H1 (cell line): ENCODE measurements around the gene RRAGB. TPM values are rescaled to one million over a fixed set of nuclear protein-coding genes. Genes with fewer than 3 reads are reported as not detected.

ENCODE experiments used
- CTCF ChIA-PET: fragments of 300-600 bp; sonication (Branson Sonifier 250); formaldehyde crosslinking; loops from one replicate; lab custom pipeline; 2021; ENCODE audit not compliant: partially characterized antibody; lab: Charles Lee
- POLR2A ChIA-PET: fragments of 300-600 bp; sonication (Branson Sonifier 250); formaldehyde crosslinking; loops from one replicate; lab custom pipeline; 2021; ENCODE audit warnings: inconsistent platforms; ENCODE audit not compliant: partially characterized antibody; lab: Charles Lee
- DNase-seq, 2 experiments: peaks; one replicate each; pipeline versions ENCODE4 v3.0.0 to v3.0.0-alpha.2; 2010 to 2022; ENCODE audit warnings: low spot score in 2 of 2, low read depth in 1 of 2, mixed read lengths in 1 of 2
- FAIRE-seq: peaks from 2 replicates; lab custom pipeline; 2011; peaks lifted over from hg19 to GRCh38; lab: Jason Lieb, UNC
- H2AFZ ChIP-seq: 2 replicates; pipeline ENCODE4 v1.8.1; 2012; ENCODE audit warnings: low read length, inconsistent platforms
- H2AK5ac ChIP-seq: 2 replicates; pipeline ENCODE4 v1.6.1; 2013; ENCODE audit warnings: low read depth, low read length
- H2BK120ac ChIP-seq: replicated peaks from 2 replicates; pipeline ENCODE3; 2013; ENCODE audit warnings: low read depth, low read length, inconsistent platforms
- H2BK12ac ChIP-seq: 2 replicates; pipeline ENCODE4 v1.6.1; 2013; ENCODE audit warnings: low read depth, low read length
- H2BK15ac ChIP-seq: 2 replicates; pipeline ENCODE4 v1.6.1; 2013; ENCODE audit warnings: low read length
- H2BK20ac ChIP-seq: 2 replicates; pipeline ENCODE4 v1.6.1; 2013; ENCODE audit warnings: low read length
- H2BK5ac ChIP-seq: 2 replicates; pipeline ENCODE4 v1.6.1; 2013; ENCODE audit warnings: low read depth, low read length
- H3K14ac ChIP-seq: 2 replicates; pipeline ENCODE4 v1.6.1; 2013; ENCODE audit warnings: inconsistent platforms; ENCODE audit not compliant: insufficient read length
- H3K18ac ChIP-seq: 2 replicates; pipeline ENCODE4 v1.6.1; 2013; ENCODE audit warnings: low read length; ENCODE audit errors: extremely low read depth
- H3K23ac ChIP-seq: 2 replicates; pipeline ENCODE4 v1.6.1; 2013; ENCODE audit warnings: inconsistent platforms; ENCODE audit not compliant: insufficient read length
- H3K23me2 ChIP-seq: 2 replicates; pipeline ENCODE4 v1.6.1; 2013; ENCODE audit warnings: low read depth, low read length
- H3K27ac ChIP-seq: 2 replicates; pipeline ENCODE4 v1.6.1; 2011; ENCODE audit warnings: low read depth, low read length, inconsistent platforms
- H3K27me3 ChIP-seq, 4 experiments: replicated peaks in 1 of 4; 1 replicate in 1 of 4; 2 replicates in 3 of 4; pipeline versions ENCODE4 v1.6.1 to v1.8.1; 2011 to 2013; ENCODE audit warnings: low read length in 3 of 4, mild to moderate bottlenecking in 3 of 4, inconsistent platforms in 2 of 4, mixed read lengths in 2 of 4, moderate library complexity in 1 of 4; ENCODE audit not compliant: control insufficient read depth in 3 of 4, insufficient read depth in 3 of 4; ENCODE audit errors: extremely low read depth in 1 of 4
- H3K36me3 ChIP-seq, 4 experiments: 2 replicates each; pipeline versions ENCODE4 v1.6.1 to v1.8.1; 2011 to 2013; ENCODE audit warnings: mild to moderate bottlenecking in 4 of 4, low read length in 3 of 4, moderate library complexity in 2 of 4, control low read depth in 1 of 4, inconsistent platforms in 1 of 4; ENCODE audit not compliant: insufficient read depth in 4 of 4, control insufficient read depth in 2 of 4
- H3K4ac ChIP-seq: replicated peaks from 2 replicates; pipeline ENCODE3; 2013; ENCODE audit warnings: low read length, low read depth, mixed read lengths, inconsistent platforms; ENCODE audit not compliant: insufficient read length
- H3K4me1 ChIP-seq, 4 experiments: replicated peaks in 1 of 4; 1 replicate in 1 of 4; 2 replicates in 3 of 4; pipeline versions ENCODE4 v1.6.1 to v1.8.1; 2011 to 2013; ENCODE audit warnings: low read length in 3 of 4, inconsistent platforms in 2 of 4, mixed read lengths in 1 of 4; ENCODE audit not compliant: insufficient read depth in 4 of 4, control insufficient read depth in 3 of 4
- H3K4me2 ChIP-seq, 2 experiments: 2 replicates each; pipeline versions ENCODE4 v1.6.1 to v1.8.1; 2011 to 2013; ENCODE audit warnings: low read depth in 2 of 2, low read length in 2 of 2, control low read depth in 1 of 2, inconsistent platforms in 1 of 2, mild to moderate bottlenecking in 1 of 2; ENCODE audit not compliant: insufficient read depth in 1 of 2
- H3K4me3 ChIP-seq, 4 experiments: fragments of 200-600, 300-600 bp in 1 of 4; sonication (generic), shearing (Covaris generic), sonication (Bioruptor Twin) in 1 of 4; 2 replicates each; pipeline versions ENCODE4 v1.5.1 to v1.8.1; 2011 to 2016; ENCODE audit warnings: low read length in 4 of 4, low read depth in 3 of 4, control low read depth in 2 of 4, inconsistent platforms in 2 of 4, mild to moderate bottlenecking in 2 of 4, mixed read lengths in 1 of 4, moderate library complexity in 1 of 4; ENCODE audit not compliant: insufficient read depth in 2 of 4; ENCODE audit errors: extremely low read depth in 1 of 4
- H3K56ac ChIP-seq: replicated peaks from 2 replicates; pipeline ENCODE3; 2013; ENCODE audit warnings: low read depth, mild to moderate bottlenecking, mixed read lengths, low read length, inconsistent platforms; ENCODE audit not compliant: insufficient read length
- H3K79me1 ChIP-seq: 2 replicates; pipeline ENCODE4 v1.6.1; 2013; ENCODE audit warnings: low read depth, low read length, control low read depth
- H3K79me2 ChIP-seq, 2 experiments: 2 replicates each; pipeline versions ENCODE4 v1.6.1 to v1.8.1; 2012 to 2013; ENCODE audit warnings: low read length in 2 of 2, mild to moderate bottlenecking in 2 of 2, inconsistent platforms in 1 of 2; ENCODE audit not compliant: insufficient read depth in 2 of 2, control insufficient read depth in 1 of 2
- H3K9ac ChIP-seq, 4 experiments: replicated peaks in 1 of 4; 1 replicate in 1 of 4; 2 replicates in 3 of 4; pipeline versions ENCODE4 v1.6.1 to v1.8.1; 2011 to 2013; ENCODE audit warnings: low read depth in 3 of 4, low read length in 3 of 4, control low read depth in 2 of 4, mild to moderate bottlenecking in 2 of 4, moderate library complexity in 2 of 4, inconsistent platforms in 1 of 4; ENCODE audit errors: extremely low read depth in 1 of 4
- H3K9me3 ChIP-seq, 2 experiments: 2 replicates each; pipeline versions ENCODE4 v1.6.1 to v1.8.1; 2012 to 2013; ENCODE audit warnings: mild to moderate bottlenecking in 2 of 2, moderate library complexity in 2 of 2, control low read depth in 1 of 2, inconsistent platforms in 1 of 2, low read depth in 1 of 2, low read length in 1 of 2, mixed read lengths in 1 of 2; ENCODE audit not compliant: insufficient read depth in 2 of 2
- H4K20me1 ChIP-seq, 2 experiments: replicated peaks in 1 of 2; 2 replicates each; pipeline versions ENCODE3 to v1.8.1; 2011 to 2013; ENCODE audit warnings: inconsistent platforms in 2 of 2, low read length in 2 of 2, mild to moderate bottlenecking in 1 of 2; ENCODE audit not compliant: insufficient read depth in 2 of 2, control insufficient read depth in 1 of 2
- H4K5ac ChIP-seq: 2 replicates; pipeline ENCODE4 v1.6.1; 2013; ENCODE audit warnings: low read length, low read depth, mixed read lengths, inconsistent platforms; ENCODE audit not compliant: insufficient read length
- H4K8ac ChIP-seq: 2 replicates; pipeline ENCODE4 v1.8.0; 2013; ENCODE audit warnings: mild to moderate bottlenecking, moderate library complexity, low read length, inconsistent platforms; ENCODE audit not compliant: insufficient read depth; ENCODE audit errors: extremely low read depth
- H4K91ac ChIP-seq: replicated peaks from 2 replicates; pipeline ENCODE3; 2013; ENCODE audit warnings: low read length, mixed read lengths, inconsistent platforms; ENCODE audit not compliant: insufficient read length
- CHD2 ChIP-seq: IDR thresholded peaks from 2 replicates; pipeline ENCODE4 v1.6.1; 2012; ENCODE audit warnings: low read length, improper control_type of control experiment
- CTCF ChIP-seq, 3 experiments: IDR thresholded peaks; 1 replicate in 2 of 3; 2 replicates in 1 of 3; pipeline versions ENCODE4 v1.5.1 to v1.6.1; 2011; ENCODE audit warnings: low read length in 3 of 3, mild to moderate bottlenecking in 3 of 3, inconsistent platforms in 2 of 3, low read depth in 1 of 3, moderate library complexity in 1 of 3; ENCODE audit not compliant: insufficient read depth in 1 of 3; ENCODE audit errors: control extremely low read depth in 1 of 3
- NRF1 ChIP-seq: IDR thresholded peaks from 2 replicates; pipeline ENCODE4 v1.6.1; 2011; ENCODE audit warnings: mild to moderate bottlenecking, low read depth, low read length, improper control_type of control experiment
- SAP30 ChIP-seq: fragments of 300-600 bp; sonication (generic); IDR thresholded peaks from 2 replicates; pipeline ENCODE4 v1.7.1; 2012; ENCODE audit warnings: low read length, moderate library complexity, mild to moderate bottlenecking, inconsistent platforms; ENCODE audit not compliant: insufficient read depth, insufficient replicate concordance
- SIRT6 ChIP-seq: IDR thresholded peaks from one replicate; pipeline ENCODE4 v1.7.1; 2012; ENCODE audit warnings: low read length, inconsistent platforms
- SP1 ChIP-seq: IDR thresholded peaks from 2 replicates; pipeline ENCODE4 v1.6.1; 2011; ENCODE audit warnings: low read depth, low read length
- SP2 ChIP-seq: IDR thresholded peaks from 2 replicates; pipeline ENCODE4 v1.6.1; 2012; ENCODE audit warnings: mild to moderate bottlenecking, low read length, inconsistent platforms
- SRF ChIP-seq: IDR thresholded peaks from 2 replicates; pipeline ENCODE4 v1.6.1; 2011; ENCODE audit warnings: mild to moderate bottlenecking, low read depth, low read length, moderate library complexity
- TAF1 ChIP-seq: IDR thresholded peaks from 2 replicates; pipeline ENCODE4 v1.6.1; 2011; ENCODE audit warnings: mild to moderate bottlenecking, low read depth, low read length
- TCF12 ChIP-seq: IDR thresholded peaks from 2 replicates; pipeline ENCODE4 v1.6.1; 2011; ENCODE audit warnings: low read depth, mild to moderate bottlenecking, low read length
- TEAD4 ChIP-seq: IDR thresholded peaks from 2 replicates; pipeline ENCODE4 v1.6.1; 2012; ENCODE audit warnings: low read depth, low read length, inconsistent platforms, mixed read lengths
- YY1 ChIP-seq: IDR thresholded peaks from 2 replicates; pipeline ENCODE4 v1.6.1; 2011; ENCODE audit warnings: low read depth, mild to moderate bottlenecking, low read length
- WGBS, 2 experiments: shearing (Covaris generic) in 1 of 2; methylation state at CpG; one replicate each; pipeline versions ENCODE4 v1.1.6 to v1.1.7; 2013 to 2015; ENCODE audit warnings: low lambda C conversion rate in 2 of 2, mixed read lengths in 2 of 2, inconsistent platforms in 1 of 2, low coverage in 1 of 2, missing lambda C conversion rate in 1 of 2; ENCODE audit not compliant: insufficient replicate concordance in 2 of 2, insufficient coverage in 1 of 2, insufficient read length in 1 of 2; ENCODE audit errors: extremely low coverage in 1 of 2, missing lambda C conversion rate in 1 of 2; 5-methylcytosine and 5-hydroxymethylcytosine counted together
- polyA plus RNA-seq, 7 experiments: library from polyadenylated mRNA; depleted of rRNA in 3 of 7; stranded (reverse) in 5 of 7; unstranded in 2 of 7; fragments of >200 nt in 5 of 7; fragments of 200-250 nt in 2 of 7; gene quantifications; 1 replicate in 5 of 7; 2 replicates in 1 of 7; 4 replicates in 1 of 7; pipeline versions ENCODE4 v1.2.1 to v1.2.3, GENCODE V29; 2011 to 2013; ENCODE audit warnings: missing spikeins in 2 of 7, mixed read lengths in 2 of 7
- total RNA-seq: library from RNA; stranded (reverse); fragmentation: NEBNext Ultra II Directional; extraction: Animal tissue kit (Norgen Biotek cat#: 25700); gene quantifications from 2 replicates; pipeline ENCODE4 v1.2.1, GENCODE V29; 2021

The RRAGB gene
- total and polyA plus RNA-seq, 2 of the 8 experiments (the other 6 are each of a cell fraction or from before 2014, with no cell fraction given) = 5.8 to 6.8 TPM

DNA sequence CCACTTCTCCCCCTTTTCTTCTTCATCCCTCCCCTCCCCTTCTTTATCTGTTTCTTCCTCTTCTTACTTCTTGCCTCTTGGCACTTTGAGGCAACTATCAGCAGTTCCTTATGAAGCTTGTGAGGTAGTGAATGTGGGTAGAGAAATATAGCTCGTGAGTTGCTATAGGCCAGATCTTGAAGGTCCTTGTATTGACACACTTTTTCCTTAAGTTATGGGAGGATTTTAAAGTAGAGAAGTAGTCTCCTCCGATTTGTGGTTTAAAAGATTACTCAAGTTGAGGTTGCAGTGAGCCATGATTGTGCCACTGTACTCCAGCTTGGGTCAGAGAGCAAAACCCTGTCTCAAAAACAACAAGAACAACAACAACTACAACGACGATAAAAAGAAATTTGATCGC is 3.4 kb upstream of the RRAGB start:
- no peak overlapping the region for H2BK5ac ChIP-seq
- H3K4me3 ChIP-seq = no peak overlapping the region
- H3K9ac ChIP-seq = no peak overlapping the region
- FAIRE-seq = no peak
- H4K5ac ChIP-seq = no peak overlapping the region
- no peak overlapping the region for H3K23ac ChIP-seq
- H4K8ac ChIP-seq = no peak overlapping the region
- H3K14ac ChIP-seq = no peak overlapping the region
- no peak overlapping the region for H2AFZ ChIP-seq
- H2AK5ac ChIP-seq = no peak overlapping the region
- no peak overlapping the region for H3K4me2 ChIP-seq
- no peaks in the 10 kb centered on the region for H3K23me2 ChIP-seq
- no peak for DNase-seq
- TF ChIP-seq CHD2 (no peak), TCF12 (no peak), NRF1 (no peak), SIRT6 (no peak), TEAD4 (no peak), SP2 (no peak), SP1 (no peak), YY1 (no peak), SAP30 (no peak), SRF (no peak), CTCF (IDR thresholded peaks at IDR 0.05; ENCODE audit: control extremely low read depth in 1 of 3, insufficient read depth in 1 of 3, low read depth in 1 of 3, low read length in 3 of 3) (no peak), TAF1 (no peak)
- H3K4ac ChIP-seq = no peak overlapping the region
- H2BK20ac ChIP-seq = no peak overlapping the region
- H4K20me1 ChIP-seq = no peaks in the 10 kb centered on the region
- no peak overlapping the region for H3K18ac ChIP-seq
- CTCF ChIA-PET = no interaction called here
- H3K79me1 ChIP-seq = no peaks in the 10 kb centered on the region
- POLR2A ChIA-PET = no interaction called here
- peaks cover 2 to 14% of the 10 kb centered on the region in 2 experiments; a peak in 2 of 4 replicates for H3K9me3 ChIP-seq
- no peak overlapping the region for H3K27ac ChIP-seq
- H3K79me2 ChIP-seq = peaks cover 0 to 5% of the 10 kb centered on the region in 2 experiments; a peak in 2 of 4 replicates
- WGBS, 2 experiments = 50% methylated on average over 1 of the region's 5 CpGs; no CpG with 5 or more reads in 1 of the 2 experiments
- no peak overlapping the region for H3K56ac ChIP-seq
- H3K27me3 ChIP-seq = no peaks in the 10 kb centered on the region
- no peaks in the 10 kb centered on the region for H3K4me1 ChIP-seq
- H3K36me3 ChIP-seq = no peaks in the 10 kb centered on the region
- no peak overlapping the region for H2BK120ac ChIP-seq
- no peak overlapping the region for H4K91ac ChIP-seq
- no peak overlapping the region for H2BK12ac ChIP-seq
- no peak overlapping the region for H2BK15ac ChIP-seq
